Left ventricle myocardium inferior (tissue), 1 donor: ENCODE results near the gene SLC12A4. TPM values are rescaled to one million over a fixed set of nuclear protein-coding genes. Genes with fewer than 3 reads are reported as not detected.
A peak's percentile ranks its signal among the peaks of the same experiment; 100 is the strongest.

Experiments
- DNase-seq: peaks from one replicate; pipeline ENCODE4 v3.0.0-alpha.2; 2020
- H3K27ac ChIP-seq: fragments of 200-600 bp; replicated peaks from 2 replicates; pipeline ENCODE4 v1.8.0; 2021
- H3K27me3 ChIP-seq: fragments of 200-600 bp; 2 replicates; pipeline ENCODE4 v1.8.0; 2021; ENCODE audit warnings: low read depth
- H3K36me3 ChIP-seq: fragments of 200-600 bp; 2 replicates; pipeline ENCODE4 v1.8.0; 2021
- H3K4me1 ChIP-seq: fragments of 200-600 bp; 2 replicates; pipeline ENCODE4 v1.8.0; 2021
- H3K4me3 ChIP-seq: fragments of 200-600 bp; 2 replicates; pipeline ENCODE4 v1.8.0; 2021; ENCODE audit warnings: mild to moderate bottlenecking, moderate library complexity
- H3K9me3 ChIP-seq: fragments of 200-600 bp; replicated peaks from 2 replicates; pipeline ENCODE4 v1.8.0; 2021
- CTCF ChIP-seq: fragments of 200-600 bp; IDR thresholded peaks from 2 replicates; pipeline ENCODE4 v1.8.0; 2021; ENCODE audit warnings: antibody characterized with exemption, mild to moderate bottlenecking, borderline replicate concordance
- intact Hi-C: fragments of 100-400 bp; cut with micrococcal nuclease; formaldehyde crosslinking; loops from one replicate; pipeline ENCODE4 v1.11.0; 2022
- total RNA-seq: library from RNA; stranded (reverse); fragmentation: NEBNext Ultra II Directional; extraction: Animal tissue kit (Norgen Biotek cat#: 25700); gene quantifications from one replicate; pipeline ENCODE4 v1.2.1, GENCODE V29; 2021
- donor health status: DM: no; HTN: yes; CAD: no; lungs with severe emphysema.

The SLC12A4 gene
- total RNA-seq, 1 donor from 2014 or later, result 79.2 TPM

GRCh38 chr16:67923414-67924116 is 44.9 kb downstream of the SLC12A4 start:
- no peaks in the 10 kb centered on the region for H3K27me3 ChIP-seq
- H3K36me3 ChIP-seq, result peaks cover 13% of the 10 kb centered on the region
- H3K27ac ChIP-seq, result peak overlapping the region; percentile 28
- H3K9me3 ChIP-seq, result no peaks in the 10 kb centered on the region
- DNase-seq, result no peak
- H3K4me3 ChIP-seq, result no peak overlapping the region
- intact Hi-C loops, result no loop called here
- TF ChIP-seq CTCF, result no peak
- peaks cover 90% of the 10 kb centered on the region for H3K4me1 ChIP-seq

- no peak overlapping the region for H3K4me3 ChIP-seq
- no peaks in the 10 kb centered on the region for H3K9me3 ChIP-seq
- H3K4me1 ChIP-seq, result peaks cover 92% of the 10 kb centered on the region
- no peak for TF ChIP-seq CTCF
- DNase-seq, result no peak
- H3K36me3 ChIP-seq, result peaks cover 7% of the 10 kb centered on the region
- no peak overlapping the region for H3K27ac ChIP-seq
- intact Hi-C loops, result no loop called here
- no peaks in the 10 kb centered on the region for H3K27me3 ChIP-seq
Observed at GRCh38 chr16:67922740-67923139, 45.7 kb downstream of the SLC12A4 start.

- peaks cover 98% of the 10 kb centered on the region for H3K4me1 ChIP-seq
- H3K9me3 ChIP-seq, result no peaks in the 10 kb centered on the region
- no peak for TF ChIP-seq CTCF
- no peak overlapping the region for H3K4me3 ChIP-seq
- peaks cover 2% of the 10 kb centered on the region for H3K36me3 ChIP-seq
- H3K27me3 ChIP-seq, result no peaks in the 10 kb centered on the region
- DNase-seq, result no peak
- H3K27ac ChIP-seq, result no peak overlapping the region
- intact Hi-C loops, result no loop called here
Observed at GRCh38 chr16:67922221-67922620, 46.2 kb downstream of the SLC12A4 start.

- no peak overlapping the region for H3K27ac ChIP-seq
- intact Hi-C loops, result no loop called here
- DNase-seq, result no peak
- peak; percentile 44 for TF ChIP-seq CTCF
- peaks cover 98% of the 10 kb centered on the region for H3K4me1 ChIP-seq
- no peaks in the 10 kb centered on the region for H3K9me3 ChIP-seq
- H3K4me3 ChIP-seq, result no peak overlapping the region
- no peaks in the 10 kb centered on the region for H3K27me3 ChIP-seq
- peaks cover 7% of the 10 kb centered on the region for H3K36me3 ChIP-seq
Observed at GRCh38 chr16:67919622-67920221, 48.7 kb downstream of the SLC12A4 start.

GRCh38 chr16:67917852-67918236 is 50.6 kb downstream of the SLC12A4 start:
- H3K9me3 ChIP-seq, result no peaks in the 10 kb centered on the region
- intact Hi-C loops, result no loop called here
- no peak for TF ChIP-seq CTCF
- peak overlapping the region; percentile 76 for H3K27ac ChIP-seq
- no peaks in the 10 kb centered on the region for H3K27me3 ChIP-seq
- H3K4me3 ChIP-seq, result no peak overlapping the region
- peaks cover 83% of the 10 kb centered on the region for H3K4me1 ChIP-seq
- peaks cover 7% of the 10 kb centered on the region for H3K36me3 ChIP-seq
- no peak for DNase-seq
